ENCODE measurements around the gene ZNF280D. TPM values are rescaled to one million over a fixed set of nuclear protein-coding genes. Genes with fewer than 3 reads are reported as not detected.
A peak's percentile ranks its signal among the peaks of the same experiment; 100 is the strongest.
"Not testable (repeated sequence)": the region's sequence is repeated elsewhere in the genome, so short reads cannot be mapped to it uniquely, and the experiment has no call there.

The ZNF280D gene
- polyA plus RNA-seq, 6 donors from 2014 or later, result 14.5 to 19.6 (median 18.0) TPM

DNA sequence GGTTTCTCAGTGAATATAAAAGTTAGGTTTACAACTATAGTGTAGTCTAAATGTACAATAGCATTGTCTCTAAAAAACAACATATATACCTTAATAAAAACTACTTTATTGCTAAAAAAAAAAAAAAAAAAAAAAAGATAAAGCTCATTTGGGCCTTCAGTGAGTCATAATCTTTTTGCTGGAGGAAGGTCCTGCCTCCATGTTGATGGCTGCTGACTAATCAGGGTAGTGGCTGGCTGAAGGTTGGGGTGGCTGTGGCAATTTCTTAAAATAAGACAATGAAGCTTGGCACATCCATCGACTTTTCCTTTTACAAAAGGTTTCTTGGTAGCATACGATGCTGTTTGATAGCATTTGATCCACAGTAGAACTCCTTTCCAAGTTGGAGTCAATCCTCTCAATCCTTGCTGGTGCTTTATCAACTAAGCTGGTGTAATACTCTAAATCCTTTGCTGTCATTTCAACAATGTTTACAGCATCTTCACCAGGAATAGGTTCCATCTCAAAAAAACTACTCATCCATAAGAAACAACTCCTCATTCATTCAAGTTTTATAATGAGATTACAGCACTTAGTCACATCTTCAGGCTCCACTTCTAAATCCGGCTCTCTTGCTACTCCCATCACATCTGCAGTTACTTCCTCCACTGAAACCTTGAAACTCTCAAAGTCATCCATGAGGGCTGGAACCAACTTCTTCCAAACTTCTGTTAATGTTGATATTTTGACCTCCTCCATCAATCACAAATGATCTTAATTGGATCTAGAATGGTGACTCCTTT is 13.3 kb downstream of the ZNF280D start:
- Mint-ChIP-seq H3K4me3 (peak overlapping the region in 3 of 8 donors; percentile 34 to 78 (median 66)), H3K9me3 (peaks cover 0 to 5% (median 0%) of the 10 kb centered on the region in 7 donors), H3K36me3 (peaks cover 0 to 16% of the 10 kb centered on the region in 2 donors), H3K27ac (peak overlapping the region in 2 of 6 donors; percentile 41 to 79), H3K4me1 (peaks cover 55 to 66% (median 55%) of the 10 kb centered on the region in 3 donors), H3K27me3 (no peaks in the 10 kb centered on the region)
- ATAC-seq (ENCODE audit: low read depth in 2 of 2) (no peak), DNase-seq (no peak)

DNA sequence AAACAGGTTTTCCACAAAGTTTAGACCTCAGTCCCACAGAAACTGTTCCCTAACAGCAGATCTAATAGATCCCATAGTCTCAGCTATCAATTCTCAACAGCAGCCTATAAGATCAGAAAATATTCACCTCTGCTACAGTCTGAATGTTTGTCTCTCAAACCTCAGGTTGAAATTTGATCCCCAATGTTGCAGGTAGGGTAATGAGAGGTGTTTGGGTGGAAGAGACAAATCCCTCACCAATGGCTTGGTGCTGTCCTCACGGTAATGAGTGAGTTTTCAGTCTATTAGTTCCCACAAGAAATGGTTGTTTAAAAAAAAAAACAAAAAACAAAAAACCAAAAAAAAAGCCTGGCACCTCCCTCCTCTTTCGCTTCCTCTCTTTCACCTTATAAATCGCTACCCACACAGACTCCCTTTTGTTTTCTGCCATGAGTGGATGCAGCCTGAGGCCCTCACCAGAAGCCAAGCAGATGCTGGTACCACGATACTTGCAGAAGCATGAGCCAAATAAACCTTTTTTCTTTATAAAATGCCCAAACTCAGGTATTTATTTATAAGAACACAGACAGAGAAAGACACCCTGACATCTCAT is 14.2 kb downstream of the ZNF280D start:
- peak; percentile 6 for DNase-seq
- Mint-ChIP-seq H3K4me1 (peaks cover 55 to 65% (median 57%) of the 10 kb centered on the region in 3 donors), H3K9me3 (peaks cover 0 to 5% (median 0%) of the 10 kb centered on the region in 7 donors), H3K4me3 (peak overlapping the region; percentile 34 to 87 (median 78)), H3K27ac (peak overlapping the region; percentile 46 to 97 (median 84)), H3K27me3 (no peaks in the 10 kb centered on the region), H3K36me3 (peaks cover 0 to 10% of the 10 kb centered on the region in 2 donors)
- peak; percentile 48 to 61 for ATAC-seq (ENCODE audit: low read depth in 2 of 2)

DNA sequence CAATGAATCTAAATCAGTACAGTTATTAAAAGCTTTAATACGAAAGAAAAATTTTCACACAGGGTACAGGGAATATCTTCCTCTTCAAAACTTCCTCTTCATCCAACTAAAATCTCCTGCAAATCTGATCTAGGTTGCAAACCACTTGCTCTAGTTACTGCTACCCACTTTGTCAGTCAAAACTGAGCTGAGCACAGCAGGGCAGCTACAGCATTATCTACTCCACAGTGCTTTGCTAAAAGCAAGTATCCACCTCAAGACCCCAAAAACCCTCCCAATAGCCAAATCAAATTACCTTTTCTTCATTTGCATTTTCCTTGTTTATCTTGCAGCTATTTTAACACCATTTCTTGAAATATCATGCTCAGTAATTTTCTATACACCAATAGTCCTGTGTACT is 14.7 kb downstream of the ZNF280D start:
- Mint-ChIP-seq H3K27ac (peak overlapping the region in 4 of 6 donors; percentile 79 to 97 (median 91)), H3K27me3 (no peaks in the 10 kb centered on the region), H3K36me3 (peaks cover 0 to 7% of the 10 kb centered on the region in 2 donors), H3K4me3 (peak overlapping the region; percentile 10 to 87 (median 78)), H3K4me1 (peaks cover 51 to 60% (median 52%) of the 10 kb centered on the region in 3 donors), H3K9me3 (peaks cover 0 to 5% (median 0%) of the 10 kb centered on the region in 7 donors)
- ATAC-seq (ENCODE audit: low read depth in 2 of 2) (no peak), DNase-seq (no peak)

DNA sequence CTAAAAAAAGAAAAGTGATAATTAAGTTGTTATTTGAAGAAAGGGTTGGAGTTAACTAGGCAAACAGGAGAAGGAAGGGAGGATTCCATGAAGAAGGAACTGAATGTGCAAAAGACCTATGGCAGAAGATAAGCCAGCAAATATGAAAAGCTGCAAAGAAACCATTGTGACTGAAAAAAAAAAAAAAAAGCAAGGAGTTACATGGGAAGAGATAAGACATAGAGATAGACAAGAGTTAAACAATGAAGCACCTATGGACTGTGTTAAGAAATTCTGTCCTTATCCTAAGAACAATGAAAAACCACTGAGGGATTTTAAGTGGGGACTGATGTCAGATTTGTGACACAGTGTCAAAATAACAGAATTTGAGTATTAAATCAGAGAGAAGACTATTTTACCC is 17.0 kb downstream of the ZNF280D start:
- peak overlapping the region in 1 of 8 donors; percentile 3 for H3K4me3 Mint-ChIP-seq
- DNase-seq (no peak), ATAC-seq (ENCODE audit: low read depth in 2 of 2) (no peak)
- H3K4me1 Mint-ChIP-seq, result peaks cover 41 to 50% (median 43%) of the 10 kb centered on the region in 3 donors
- no peaks in the 10 kb centered on the region for H3K27me3 Mint-ChIP-seq
- peaks cover 0 to 5% of the 10 kb centered on the region in 2 donors for H3K36me3 Mint-ChIP-seq
- peak overlapping the region in 2 of 6 donors; percentile 6 to 70 for H3K27ac Mint-ChIP-seq
- peaks cover 0 to 2% (median 0%) of the 10 kb centered on the region in 7 donors for H3K9me3 Mint-ChIP-seq

DNA sequence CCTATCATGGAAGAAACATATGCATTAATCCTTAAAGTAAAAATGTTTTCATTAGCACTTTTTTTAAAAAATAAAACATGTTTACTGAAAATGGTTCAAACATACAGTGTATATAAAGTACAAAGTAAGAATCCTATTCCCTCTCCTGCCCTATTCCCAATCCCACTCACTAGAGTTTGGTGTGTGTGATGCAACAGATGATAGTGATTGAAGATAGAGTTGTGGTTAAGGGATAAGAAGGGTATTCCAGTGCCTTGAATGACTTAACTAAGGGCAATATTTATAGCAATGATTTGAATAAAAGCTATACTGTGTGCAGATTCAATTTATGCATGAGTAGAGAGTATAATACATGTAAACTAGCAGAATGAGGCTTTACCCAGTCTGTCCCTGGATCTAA is 18.1 kb downstream of the ZNF280D start:
- DNase-seq, result no peak
- no peaks in the 10 kb centered on the region for H3K27me3 Mint-ChIP-seq
- peaks cover 0 to 1% of the 10 kb centered on the region in 2 donors for H3K36me3 Mint-ChIP-seq
- no peak for ATAC-seq (ENCODE audit: low read depth in 2 of 2)
- peaks cover 0 to under 1% (median 0%) of the 10 kb centered on the region in 7 donors for H3K9me3 Mint-ChIP-seq
- H3K4me3 Mint-ChIP-seq, result no peak overlapping the region
- peaks cover 31 to 42% (median 35%) of the 10 kb centered on the region in 3 donors for H3K4me1 Mint-ChIP-seq
- H3K27ac Mint-ChIP-seq, result no peak overlapping the region

DNA sequence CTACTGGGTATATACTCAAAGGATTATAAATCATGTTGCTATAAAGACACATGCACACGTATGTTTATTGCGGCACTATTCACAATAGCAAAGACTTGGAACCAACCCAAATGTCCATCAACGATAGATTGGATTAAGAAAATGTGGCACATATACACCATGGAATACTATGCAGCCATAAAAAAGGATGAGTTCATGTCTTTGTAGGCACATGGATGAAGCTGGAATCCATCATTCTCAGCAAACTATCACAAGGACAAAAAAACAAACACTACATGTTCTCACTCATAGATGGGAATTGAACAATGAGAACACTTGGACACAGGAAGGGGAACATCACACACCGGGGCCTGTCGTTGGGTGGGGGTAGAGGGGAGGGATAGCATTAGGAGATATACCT is 23.8 kb downstream of the ZNF280D start:
- DNase-seq; H3K4me1 Mint-ChIP-seq; H3K27me3 Mint-ChIP-seq; H3K4me3 Mint-ChIP-seq; H3K27ac Mint-ChIP-seq; ATAC-seq (ENCODE audit: low read depth in 2 of 2); H3K9me3 Mint-ChIP-seq: not testable (repeated sequence)
- peaks cover 11 to 19% of the 10 kb centered on the region in 2 donors for H3K36me3 Mint-ChIP-seq

DNA sequence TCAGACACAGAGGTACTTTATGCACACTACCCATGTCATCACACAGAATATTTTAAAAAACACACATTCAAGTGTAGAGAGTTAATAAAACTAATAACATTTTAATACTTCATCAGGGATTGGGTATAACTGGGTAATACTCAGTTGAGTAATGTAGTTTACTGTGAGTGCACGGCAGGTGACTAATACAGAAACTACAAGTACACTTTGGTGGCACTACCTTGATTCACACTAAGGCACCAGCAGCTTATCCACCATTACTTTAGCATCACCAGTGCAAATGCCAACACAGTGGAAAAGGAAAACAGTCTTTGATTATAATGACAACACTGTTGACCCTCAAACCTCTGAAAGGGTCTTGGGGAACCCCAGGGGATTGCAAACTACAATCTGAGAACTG is 33.6 kb downstream of the ZNF280D start:
- no peak overlapping the region for H3K4me3 Mint-ChIP-seq
- ATAC-seq (ENCODE audit: low read depth in 2 of 2) (no peak), DNase-seq (no peak)
- no peak overlapping the region for H3K27ac Mint-ChIP-seq
- no peaks in the 10 kb centered on the region for H3K9me3 Mint-ChIP-seq
- peaks cover 19 to 30% of the 10 kb centered on the region in 2 donors for H3K36me3 Mint-ChIP-seq
- H3K4me1 Mint-ChIP-seq, result no peaks in the 10 kb centered on the region
- no peaks in the 10 kb centered on the region for H3K27me3 Mint-ChIP-seq

DNA sequence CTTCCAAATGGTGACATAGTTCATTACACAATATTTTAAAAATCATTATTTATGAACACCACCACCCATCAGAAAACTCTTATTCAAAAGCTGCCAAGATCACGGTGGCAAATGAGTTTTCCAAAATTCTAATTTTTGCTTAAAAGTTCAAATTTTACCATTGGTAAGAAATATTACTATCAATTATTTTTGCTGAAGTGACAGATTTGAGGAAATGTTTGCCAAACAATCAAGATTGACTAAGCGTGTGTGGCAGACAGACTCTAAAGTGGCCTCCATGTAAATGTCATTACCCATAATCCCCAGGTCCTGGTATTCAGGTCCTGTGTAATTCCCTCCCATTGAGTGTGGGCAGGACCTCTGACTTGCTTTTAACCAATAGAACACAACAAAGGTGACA is 35.0 kb downstream of the ZNF280D start:
- Mint-ChIP-seq H3K27me3 (no peaks in the 10 kb centered on the region), H3K4me1 (no peaks in the 10 kb centered on the region), H3K36me3 (peaks cover 16 to 19% of the 10 kb centered on the region in 2 donors), H3K27ac (no peak overlapping the region), H3K4me3 (no peak overlapping the region), H3K9me3 (no peaks in the 10 kb centered on the region)
- ATAC-seq (ENCODE audit: low read depth in 2 of 2) (no peak), DNase-seq (no peak)

DNA sequence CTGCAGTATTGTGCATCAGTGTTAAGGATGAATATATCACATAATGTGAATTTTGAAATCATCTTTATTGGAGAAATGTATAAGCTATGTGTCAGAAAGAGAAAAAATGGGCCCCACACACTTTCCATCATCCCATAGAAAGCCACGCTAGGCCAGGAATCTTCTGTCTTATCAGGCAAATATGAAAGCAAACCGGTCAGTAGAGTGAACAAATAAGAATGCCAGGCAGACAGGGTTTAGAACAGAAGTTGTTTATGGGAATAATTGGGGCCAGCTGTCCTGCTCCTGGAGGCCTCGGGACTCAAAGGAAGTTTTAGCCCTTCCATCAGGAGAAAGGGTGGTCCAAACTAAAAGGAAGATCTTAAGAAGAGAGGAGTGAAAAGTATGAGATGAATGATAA is 39.5 kb downstream of the ZNF280D start:
- H3K36me3 Mint-ChIP-seq, result peaks cover 3 to 5% of the 10 kb centered on the region in 2 donors
- no peak for DNase-seq
- H3K27me3 Mint-ChIP-seq, result no peaks in the 10 kb centered on the region
- H3K4me1 Mint-ChIP-seq, result no peaks in the 10 kb centered on the region
- no peak overlapping the region for H3K4me3 Mint-ChIP-seq
- no peak overlapping the region for H3K27ac Mint-ChIP-seq
- no peak for ATAC-seq (ENCODE audit: low read depth in 2 of 2)
- no peaks in the 10 kb centered on the region for H3K9me3 Mint-ChIP-seq

DNA sequence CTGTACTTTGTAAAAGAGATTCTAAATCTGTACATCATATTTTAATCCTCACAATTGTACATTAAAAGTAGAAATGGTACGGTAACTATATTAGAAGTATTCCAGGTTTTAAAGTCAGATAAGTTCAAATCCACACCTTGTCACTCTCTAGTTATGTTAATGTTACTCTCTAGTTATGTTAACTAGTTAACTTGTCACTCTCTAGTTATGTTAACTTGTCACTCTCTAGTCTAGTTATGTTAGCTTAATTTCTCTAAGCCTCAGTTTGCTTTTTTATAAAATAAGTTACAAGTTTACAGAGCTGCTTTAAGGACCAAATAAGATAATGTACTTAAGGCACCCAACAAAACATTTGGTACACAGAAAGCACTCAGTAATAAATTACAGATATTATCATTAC is 42.6 kb downstream of the ZNF280D start:
- H3K36me3 Mint-ChIP-seq, result peaks cover 5 to 9% of the 10 kb centered on the region in 2 donors

DNA sequence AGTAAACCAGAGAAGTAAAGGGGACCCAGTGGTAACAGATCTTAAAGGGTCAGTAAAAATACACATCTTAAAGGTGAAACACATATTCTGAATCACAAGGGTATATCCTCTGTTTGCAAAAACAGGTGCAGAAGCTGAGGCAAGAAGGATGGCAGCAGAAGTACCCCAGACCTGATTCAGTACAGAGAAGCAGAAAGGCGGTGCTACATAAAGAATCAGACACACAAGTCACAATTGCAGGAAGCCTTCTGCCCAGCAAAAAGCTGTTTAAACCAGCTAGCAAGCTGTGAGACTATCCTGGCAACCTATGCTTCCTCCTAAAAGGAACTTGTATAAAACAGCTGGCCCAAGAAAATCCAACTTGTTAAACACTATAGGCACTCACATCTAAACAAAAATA is 49.4 kb downstream of the ZNF280D start:
- Mint-ChIP-seq H3K9me3 (no peaks in the 10 kb centered on the region), H3K4me1 (peaks cover 0 to 2% (median 0%) of the 10 kb centered on the region in 3 donors), H3K27ac (no peak overlapping the region), H3K4me3 (no peak overlapping the region), H3K36me3 (peaks cover 0 to 13% of the 10 kb centered on the region in 2 donors), H3K27me3 (no peaks in the 10 kb centered on the region)
- ATAC-seq (ENCODE audit: low read depth in 2 of 2) (no peak), DNase-seq (no peak)

More for the DNA sequence above, 42.6 kb downstream of the ZNF280D start:
- Mint-ChIP-seq H3K27ac (no peak overlapping the region), H3K9me3 (no peaks in the 10 kb centered on the region), H3K4me1 (peaks cover 0 to 2% (median 0%) of the 10 kb centered on the region in 3 donors), H3K4me3 (no peak overlapping the region), H3K27me3 (no peaks in the 10 kb centered on the region)
- DNase-seq (no peak), ATAC-seq (ENCODE audit: low read depth in 2 of 2) (no peak)

DNA sequence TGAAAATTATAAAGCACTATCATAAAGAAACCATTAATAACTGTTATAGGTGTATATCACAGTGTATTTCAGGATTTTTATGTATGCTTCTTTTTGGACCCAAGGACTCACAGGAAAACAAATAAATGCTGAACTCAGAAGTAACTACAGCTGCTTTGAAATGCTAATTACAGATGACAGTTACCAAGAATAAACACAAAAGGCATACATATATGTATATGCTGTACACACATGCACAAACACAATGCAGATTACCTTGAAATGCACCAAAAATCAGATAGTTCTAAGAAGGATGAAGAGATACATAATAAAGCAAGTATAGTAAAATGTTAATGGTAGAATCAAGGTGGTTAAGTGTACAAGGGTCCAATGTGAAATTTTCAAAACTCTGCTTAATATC is 52.2 kb downstream of the ZNF280D start:
- Mint-ChIP-seq H3K27me3 (no peaks in the 10 kb centered on the region), H3K9me3 (no peaks in the 10 kb centered on the region), H3K4me3 (no peak overlapping the region), H3K27ac (no peak overlapping the region), H3K4me1 (peaks cover 0 to under 1% (median 0%) of the 10 kb centered on the region in 3 donors), H3K36me3 (peaks cover 13 to 19% of the 10 kb centered on the region in 2 donors)
- DNase-seq (no peak), ATAC-seq (ENCODE audit: low read depth in 2 of 2) (no peak)

DNA sequence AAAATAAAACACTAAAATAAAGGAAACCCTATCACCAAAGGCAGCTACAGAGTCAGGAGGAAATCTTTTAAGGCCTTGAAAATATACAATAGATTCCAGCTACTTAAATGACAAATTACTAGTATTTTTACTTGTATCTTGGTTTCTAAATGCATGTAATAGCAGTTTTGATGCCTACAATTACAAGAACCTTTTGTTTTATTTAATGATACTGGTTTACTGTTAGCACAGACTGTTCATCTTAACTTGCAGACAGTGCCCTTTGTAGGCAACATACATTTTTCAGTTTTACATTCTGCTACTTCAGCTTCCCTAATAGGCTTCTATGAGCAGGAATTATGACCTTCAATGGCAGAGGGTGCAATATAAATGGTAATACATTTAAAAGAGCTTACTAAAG is 54.1 kb downstream of the ZNF280D start:
- DNase-seq, result no peak
- H3K27me3 Mint-ChIP-seq, result no peaks in the 10 kb centered on the region
- no peak for ATAC-seq (ENCODE audit: low read depth in 2 of 2)
- no peak overlapping the region for H3K27ac Mint-ChIP-seq
- no peaks in the 10 kb centered on the region for H3K9me3 Mint-ChIP-seq
- H3K36me3 Mint-ChIP-seq, result peaks cover 18 to 23% of the 10 kb centered on the region in 2 donors
- H3K4me1 Mint-ChIP-seq, result no peaks in the 10 kb centered on the region
- no peak overlapping the region for H3K4me3 Mint-ChIP-seq

DNA sequence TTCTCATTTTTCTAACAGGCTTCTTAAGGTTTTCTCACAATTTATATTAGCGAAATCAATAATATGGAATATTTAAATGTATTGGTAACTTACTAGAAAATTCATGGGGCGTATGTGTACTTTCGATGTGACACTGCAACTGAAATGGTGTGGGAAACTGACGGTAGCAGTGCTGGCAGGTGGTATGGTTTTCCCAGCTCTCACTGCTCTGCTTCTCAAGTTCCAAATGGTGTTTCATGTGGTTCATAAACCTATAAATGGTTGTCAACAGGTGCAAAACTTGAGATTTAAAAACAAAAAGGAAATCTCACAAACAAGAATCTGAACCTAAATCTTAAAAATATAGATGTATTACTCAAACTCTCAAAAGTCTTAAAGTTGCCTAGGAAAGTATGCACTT is 54.7 kb downstream of the ZNF280D start:
- Mint-ChIP-seq H3K9me3 (no peaks in the 10 kb centered on the region), H3K27me3 (no peaks in the 10 kb centered on the region), H3K4me1 (peaks cover 0 to 3% (median 0%) of the 10 kb centered on the region in 3 donors), H3K36me3 (peaks cover 23 to 28% of the 10 kb centered on the region in 2 donors), H3K4me3 (no peak overlapping the region), H3K27ac (no peak overlapping the region)
- DNase-seq, result no peak
- no peak for ATAC-seq (ENCODE audit: low read depth in 2 of 2)
